DOHH2 (cell line): Measurements from ENCODE around the gene NPIPB2.

Experiments used
- H3F3A ChIP-seq: fragments of 200-600 bp; sonication (generic), shearing (Covaris generic); 2 replicates; pipeline ENCODE4 v1.6.0; 2016; ENCODE audit warnings: antibody characterized with exemption, mild to moderate bottlenecking; ENCODE audit not compliant: control insufficient read depth, insufficient read depth
- H3K27ac ChIP-seq: fragments of 200-600 bp; sonication (generic); 2 replicates; pipeline ENCODE4 v1.5.1; 2014; ENCODE audit warnings: low read depth, mild to moderate bottlenecking, low read length, moderate library complexity
- H3K27me3 ChIP-seq: fragments of 200-600 bp; sonication (generic); 2 replicates; pipeline ENCODE4 v1.6.1; 2014; ENCODE audit warnings: mild to moderate bottlenecking, low read length, mixed read lengths; ENCODE audit not compliant: control insufficient read depth
- H3K36me3 ChIP-seq: fragments of 200-600 bp; sonication (generic); 2 replicates; pipeline ENCODE4 v1.6.1; 2014; ENCODE audit warnings: mild to moderate bottlenecking, low read length, moderate library complexity, mixed read lengths; ENCODE audit not compliant: control insufficient read depth
- H3K4me1 ChIP-seq: fragments of 200-600 bp; sonication (generic); 2 replicates; pipeline ENCODE4 v1.6.1; 2014; ENCODE audit warnings: mild to moderate bottlenecking, low read length, mixed read lengths; ENCODE audit not compliant: control insufficient read depth
- H3K4me2 ChIP-seq: fragments of 200-600 bp; sonication (generic); 2 replicates; pipeline ENCODE4 v1.6.0; 2014; ENCODE audit warnings: mild to moderate bottlenecking, low read length, moderate library complexity
- H3K4me3 ChIP-seq: fragments of 200-600 bp; sonication (generic); 2 replicates; pipeline ENCODE4 v1.5.1; 2014; ENCODE audit warnings: mild to moderate bottlenecking, low read length, mixed read lengths
- H3K79me2 ChIP-seq: fragments of 200-600 bp; sonication (generic); 2 replicates; pipeline ENCODE4 v1.6.1; 2014; ENCODE audit warnings: mild to moderate bottlenecking, low read length, mixed read lengths; ENCODE audit not compliant: control insufficient read depth
- H3K9me2 ChIP-seq: fragments of 200-600 bp; sonication (generic); replicated peaks from 2 replicates; pipeline ENCODE4 v1.6.1; 2014; ENCODE audit warnings: mild to moderate bottlenecking, low read length, mixed read lengths; ENCODE audit not compliant: control insufficient read depth
- H3K9me3 ChIP-seq: fragments of 200-600 bp; sonication (generic); 2 replicates; pipeline ENCODE4 v1.6.1; 2014; ENCODE audit warnings: antibody characterized with exemption, low read length, mixed read lengths; ENCODE audit not compliant: control insufficient read depth, insufficient read depth
- H4K20me1 ChIP-seq: fragments of 200-600 bp; sonication (generic); 2 replicates; pipeline ENCODE4 v1.6.0; 2014; ENCODE audit warnings: low read depth, mild to moderate bottlenecking, antibody characterized with exemption, low read length, moderate library complexity; ENCODE audit not compliant: control insufficient read depth, insufficient read depth
- EZH2phosphoT487 ChIP-seq: fragments of 200-600 bp; sonication (generic); IDR thresholded peaks from 2 replicates; pipeline ENCODE4 v1.6.1; 2017; ENCODE audit warnings: borderline replicate concordance, mild to moderate bottlenecking, antibody characterized with exemption, low read length, moderate library complexity, mixed read lengths
- TF ChIP-seq, protein P1 (sequence below): fragments of 200-600 bp; sonication (generic); IDR thresholded peaks from one replicate; pipeline ENCODE4 v1.5.1; 2014; ENCODE audit warnings: antibody characterized with exemption, mild to moderate bottlenecking, low read depth, low read length; ENCODE audit not compliant: poor library complexity, severe bottlenecking

The NPIPB2 gene

DNA sequence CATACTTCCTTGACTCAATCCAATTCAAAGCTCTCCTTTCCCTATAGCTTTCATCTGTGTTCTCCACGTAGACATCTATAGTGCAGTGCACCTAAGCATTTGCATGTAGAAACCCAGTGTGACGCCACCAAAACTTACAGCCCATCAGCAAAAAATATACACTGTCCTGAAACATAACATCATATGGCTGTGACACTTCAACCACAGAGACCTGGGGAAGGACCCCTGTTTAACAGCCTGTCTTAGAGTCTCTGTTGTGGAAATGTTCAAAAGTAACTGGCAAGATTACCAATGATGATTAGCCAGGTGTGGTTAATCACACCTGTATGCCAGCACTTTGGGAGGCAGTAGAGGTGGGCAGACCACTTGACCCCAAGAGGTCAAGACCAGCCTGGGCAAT is 48.3 kb downstream of the NPIPB2 start:
- Histone ChIP-seq H3K79me2 (peaks cover 35% of the 10 kb centered on the region), H4K20me1 (no peaks in the 10 kb centered on the region), H3K4me1 (no peaks in the 10 kb centered on the region), H3F3A (no peaks in the 10 kb centered on the region; the same call in 1 of the 2 replicates), H3K9me2 (no peaks in the 10 kb centered on the region), H3K9me3 (no peaks in the 10 kb centered on the region), H3K4me2 (no peak overlapping the region), H3K4me3 (no peak overlapping the region), H3K27me3 (no peaks in the 10 kb centered on the region), H3K36me3 (peaks cover 76% of the 10 kb centered on the region), H3K27ac (no peak overlapping the region)
- no peak for TF ChIP-seq EZH2phosphoT487
- TF ChIP-seq, protein P1, sequence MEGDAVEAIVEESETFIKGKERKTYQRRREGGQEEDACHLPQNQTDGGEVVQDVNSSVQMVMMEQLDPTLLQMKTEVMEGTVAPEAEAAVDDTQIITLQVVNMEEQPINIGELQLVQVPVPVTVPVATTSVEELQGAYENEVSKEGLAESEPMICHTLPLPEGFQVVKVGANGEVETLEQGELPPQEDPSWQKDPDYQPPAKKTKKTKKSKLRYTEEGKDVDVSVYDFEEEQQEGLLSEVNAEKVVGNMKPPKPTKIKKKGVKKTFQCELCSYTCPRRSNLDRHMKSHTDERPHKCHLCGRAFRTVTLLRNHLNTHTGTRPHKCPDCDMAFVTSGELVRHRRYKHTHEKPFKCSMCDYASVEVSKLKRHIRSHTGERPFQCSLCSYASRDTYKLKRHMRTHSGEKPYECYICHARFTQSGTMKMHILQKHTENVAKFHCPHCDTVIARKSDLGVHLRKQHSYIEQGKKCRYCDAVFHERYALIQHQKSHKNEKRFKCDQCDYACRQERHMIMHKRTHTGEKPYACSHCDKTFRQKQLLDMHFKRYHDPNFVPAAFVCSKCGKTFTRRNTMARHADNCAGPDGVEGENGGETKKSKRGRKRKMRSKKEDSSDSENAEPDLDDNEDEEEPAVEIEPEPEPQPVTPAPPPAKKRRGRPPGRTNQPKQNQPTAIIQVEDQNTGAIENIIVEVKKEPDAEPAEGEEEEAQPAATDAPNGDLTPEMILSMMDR: no peak

DNA sequence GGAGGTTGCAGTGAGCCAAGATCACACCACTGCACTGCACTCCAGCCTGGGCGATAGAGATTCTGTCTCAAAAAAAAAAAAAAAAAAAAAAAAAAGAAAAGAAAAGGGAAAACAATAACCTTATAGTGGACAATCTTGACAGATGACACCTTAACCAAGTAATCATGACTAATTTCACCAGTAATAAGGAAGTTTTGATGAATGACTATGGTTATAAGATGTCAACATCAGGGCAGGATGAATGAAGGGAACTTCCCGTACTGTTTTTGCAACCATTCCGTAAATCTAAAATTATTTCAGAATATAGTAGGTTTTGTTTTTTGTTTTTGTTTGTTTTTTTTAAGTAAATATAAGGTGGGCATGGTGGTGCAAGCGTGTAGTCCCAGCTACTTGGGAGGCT is 49.1 kb downstream of the NPIPB2 start:
- Histone ChIP-seq H3K4me1 (no peaks in the 10 kb centered on the region), H3K9me2 (no peaks in the 10 kb centered on the region), H4K20me1 (no peaks in the 10 kb centered on the region), H3K4me3 (no peak overlapping the region), H3F3A (no peaks in the 10 kb centered on the region; the same call in 1 of the 2 replicates), H3K27me3 (no peaks in the 10 kb centered on the region), H3K4me2 (no peak overlapping the region), H3K36me3 (peaks cover 74% of the 10 kb centered on the region), H3K79me2 (peaks cover 27% of the 10 kb centered on the region), H3K9me3 (no peaks in the 10 kb centered on the region), H3K27ac (no peak overlapping the region)
- TF ChIP-seq, protein P1: no peak
- TF ChIP-seq EZH2phosphoT487: no peak

DNA sequence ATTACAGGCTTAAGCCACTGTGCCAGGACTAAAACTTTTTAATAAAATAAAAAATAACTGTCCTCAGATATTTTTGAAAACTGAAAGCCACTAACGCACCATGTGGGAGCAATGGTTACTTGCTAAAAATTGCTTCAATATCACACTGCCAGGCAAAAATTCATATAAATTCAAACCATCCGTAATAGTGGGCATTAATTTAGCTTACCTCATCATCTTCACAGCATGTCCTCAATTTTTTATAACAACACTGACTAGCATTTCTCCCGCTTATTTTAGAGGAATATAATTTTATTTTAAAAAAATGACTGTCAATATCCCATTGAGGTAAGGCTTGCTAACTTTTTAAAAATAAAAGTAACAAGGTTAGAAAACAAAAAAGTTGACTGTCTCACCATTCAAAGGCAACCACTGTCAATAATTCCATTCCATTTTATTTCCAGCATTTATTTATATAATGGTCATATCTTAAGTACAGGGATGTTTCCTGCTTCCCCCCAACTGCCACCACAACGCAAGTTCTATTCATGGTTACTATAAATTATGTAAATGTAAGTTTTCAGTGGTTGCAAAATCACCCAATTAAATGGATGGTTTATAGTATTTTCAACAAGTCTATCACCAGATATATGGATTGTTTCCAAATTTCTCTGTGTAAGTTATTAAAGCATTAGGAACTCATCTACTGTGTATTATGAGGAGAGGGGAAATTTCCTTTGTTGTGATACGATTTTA is 51.4 kb downstream of the NPIPB2 start:
- H3K9me3 ChIP-seq: no peaks in the 10 kb centered on the region
- no peaks in the 10 kb centered on the region for H3K27me3 ChIP-seq
- no peaks in the 10 kb centered on the region for H4K20me1 ChIP-seq
- no peaks in the 10 kb centered on the region for H3K4me1 ChIP-seq
- H3K36me3 ChIP-seq: peaks cover 76% of the 10 kb centered on the region
- no peaks in the 10 kb centered on the region for H3K9me2 ChIP-seq
- no peak overlapping the region for H3K4me2 ChIP-seq
- peaks cover 10% of the 10 kb centered on the region; the same call in 1 of the 2 replicates for H3F3A ChIP-seq
- peaks cover 14% of the 10 kb centered on the region for H3K79me2 ChIP-seq
- no peak for TF ChIP-seq EZH2phosphoT487
- TF ChIP-seq, protein P1: no peak
- H3K27ac ChIP-seq: no peak overlapping the region
- no peak overlapping the region for H3K4me3 ChIP-seq
